Activated CD4-positive, alpha-beta T cell treated with anti-CD3 and anti-CD28 coated beads for 36 hours (primary cell): ENCODE data around the gene RINL. TPM values are rescaled to one million over a fixed set of nuclear protein-coding genes. Genes with fewer than 3 reads are reported as not detected.
"Not testable (repeated sequence)": the region's sequence is repeated elsewhere in the genome, so short reads cannot be mapped to it uniquely, and the experiment has no call there.

Experiments
- ATAC-seq: fragments of 200-7000 bp; cut with Tn5 transposase; one replicate; pipeline ENCODE4 v1.10.0; 2021; ENCODE audit warnings: mild to moderate bottlenecking, moderate library complexity
- CTCF ChIA-PET: fragments of 350-600 bp; sonication (Branson Sonifier 250); formaldehyde crosslinking; loops from one replicate; lab custom pipeline; 2021; ENCODE audit warnings: antibody characterized with exemption; lab: Charles Lee
- POLR2A ChIA-PET: fragments of 350-600 bp; sonication (Branson Sonifier 250); formaldehyde crosslinking; loops from one replicate; lab custom pipeline; 2021; ENCODE audit warnings: antibody characterized with exemption, inconsistent platforms; lab: Charles Lee
- DNase-seq: peaks from one replicate; pipeline ENCODE4 v3.0.0-alpha.2; 2020
- H3K27ac Mint-ChIP-seq: one replicate; pipeline ENCODE4 v1.8.0; 2021; ENCODE audit warnings: mixed read lengths
- H3K27me3 Mint-ChIP-seq: one replicate; pipeline ENCODE4 v1.8.0; 2021; ENCODE audit warnings: mixed read lengths
- H3K36me3 Mint-ChIP-seq: one replicate; pipeline ENCODE4 v1.8.0; 2021; ENCODE audit warnings: low read depth, mixed read lengths
- H3K4me1 Mint-ChIP-seq: one replicate; pipeline ENCODE4 v1.8.0; 2021; ENCODE audit warnings: mixed read lengths
- H3K4me3 Mint-ChIP-seq: one replicate; pipeline ENCODE4 v1.8.0; 2021; ENCODE audit warnings: mild to moderate bottlenecking, moderate library complexity, mixed read lengths
- H3K9me3 Mint-ChIP-seq: one replicate; pipeline ENCODE4 v1.8.0; 2021; ENCODE audit warnings: low read depth, mixed read lengths
- intact Hi-C, 2 experiments: fragments of 100-400 bp; cut with DNase I in 1 of 2; cut with micrococcal nuclease in 1 of 2; formaldehyde crosslinking; loops; one replicate each; pipeline versions ENCODE4 v1.14.2 to v1.15.1; 2022 to 2024; cut with DNase I, micrococcal nuclease
- total RNA-seq, 2 experiments: library from RNA; stranded (reverse); gene quantifications; one replicate each; pipeline ENCODE4 v1.2.3, GENCODE V29; 2021

Gene RINL
- total RNA-seq, 2 experiments from 2014 or later = 85.8 to 90.3 TPM

GRCh38 chr19:38855751-38856150 lies 22.3 kb downstream of the RINL start:
- H3K4me3 Mint-ChIP-seq, intact Hi-C loops, H3K36me3 Mint-ChIP-seq, H3K9me3 Mint-ChIP-seq, CTCF ChIA-PET, H3K27me3 Mint-ChIP-seq, ATAC-seq, POLR2A ChIA-PET, DNase-seq, H3K27ac Mint-ChIP-seq: not testable (repeated sequence)
- H3K4me1 Mint-ChIP-seq = peaks cover 23% of the 10 kb centered on the region

GRCh38 chr19:38854961-38855360 lies 23.1 kb downstream of the RINL start:
- ATAC-seq, H3K4me3 Mint-ChIP-seq, H3K27me3 Mint-ChIP-seq, H3K9me3 Mint-ChIP-seq, CTCF ChIA-PET, H3K27ac Mint-ChIP-seq, DNase-seq, H3K36me3 Mint-ChIP-seq, POLR2A ChIA-PET: not testable (repeated sequence)
- peaks cover 23% of the 10 kb centered on the region for H3K4me1 Mint-ChIP-seq
- intact Hi-C loops = loop anchor here (5.0 kb wide), 3 partner anchors 198 to 428 kb away; partner anchors contain the start of genes PAK4 (in 1 of the 2) and RASGRP4 (in 1 of the 2)

GRCh38 chr19:38853214-38853613 lies 24.9 kb downstream of the RINL start:
- ChIA-PET CTCF (interaction anchor here (0.9 to 1.6 kb wide), 7 partner anchors 11 to 34 kb away, joined by 4 to 10 read pairs (median 6); partner anchors contain the start of gene ECH1), POLR2A (interaction anchor here (0.6 to 1.3 kb wide), 7 partner anchors 9 to 77 kb away, joined by 3 to 12 read pairs (median 3); partner anchors contain the start of genes MRPS12 and SARS2)
- intact Hi-C loops = loop anchor here (5.0 kb wide), 3 partner anchors 196 to 426 kb away; partner anchors contain the start of genes PAK4 (in 1 of the 2) and RASGRP4 (in 1 of the 2)
- Mint-ChIP-seq H3K4me3 (peak overlapping the region; percentile 97), H3K9me3 (no peaks in the 10 kb centered on the region), H3K27me3 (no peaks in the 10 kb centered on the region), H3K4me1 (peaks cover 29% of the 10 kb centered on the region), H3K36me3 (peaks cover 14% of the 10 kb centered on the region), H3K27ac (peak overlapping the region; percentile 95)
- DNase-seq = no peak
- no peak for ATAC-seq

GRCh38 chr19:38852231-38853044 lies 25.6 kb downstream of the RINL start:
- CTCF ChIA-PET = interaction anchor here (0.6 to 1.6 kb wide), 8 partner anchors 11 to 78 kb away, joined by 3 to 10 read pairs (median 6); partner anchors contain the start of genes ECH1, MRPS12 and SARS2
- peak overlapping the region; percentile 97 for H3K4me3 Mint-ChIP-seq
- H3K4me1 Mint-ChIP-seq = peaks cover 32% of the 10 kb centered on the region
- POLR2A ChIA-PET = interaction anchor here (0.6 to 1.4 kb wide), 7 partner anchors 8 to 78 kb away, joined by 3 to 12 read pairs (median 4); partner anchors contain the start of genes MRPS12 and SARS2
- ATAC-seq (no peak), DNase-seq (peak; percentile 81)
- H3K9me3 Mint-ChIP-seq = no peaks in the 10 kb centered on the region
- H3K27ac Mint-ChIP-seq = peak overlapping the region; percentile 95
- H3K36me3 Mint-ChIP-seq = peaks cover 22% of the 10 kb centered on the region
- no peaks in the 10 kb centered on the region for H3K27me3 Mint-ChIP-seq
- intact Hi-C loops = loop anchor here (1.0 to 5.0 kb wide), 5 partner anchors 13 to 425 kb away; partner anchors contain the start of genes PAK4 (in 1 of the 2) and RASGRP4 (in 1 of the 2)

- intact Hi-C loops = loop anchor here (1.0 to 5.0 kb wide), 6 partner anchors 14 to 561 kb away; partner anchors contain the start of genes PAK4 (in 1 of the 2), PLEKHG2 (in 1 of the 2) and RASGRP4 (in 1 of the 2)
- peak overlapping the region; percentile 99 for H3K27ac Mint-ChIP-seq
- no peaks in the 10 kb centered on the region for H3K27me3 Mint-ChIP-seq
- H3K36me3 Mint-ChIP-seq = peaks cover 29% of the 10 kb centered on the region
- peaks cover 32% of the 10 kb centered on the region for H3K4me1 Mint-ChIP-seq
- H3K9me3 Mint-ChIP-seq = no peaks in the 10 kb centered on the region
- ATAC-seq (peak; percentile 2), DNase-seq (peak; percentile 96)
- CTCF ChIA-PET = interaction anchor here (0.6 to 1.0 kb wide), 3 partner anchors 15 to 79 kb away, joined by 3 to 4 read pairs (median 3); partner anchors contain the start of genes MRPS12 and SARS2
- POLR2A ChIA-PET = interaction anchor here (0.6 to 1.4 kb wide), 5 partner anchors 11 to 1302 kb away, joined by 3 to 6 read pairs (median 4); no protein-coding TSS in a partner anchor
- H3K4me3 Mint-ChIP-seq = peak overlapping the region; percentile 97
Observed at GRCh38 chr19:38851622-38852230, 26.3 kb downstream of the RINL start.

- Mint-ChIP-seq H3K27ac (peak overlapping the region; percentile 99), H3K27me3 (no peaks in the 10 kb centered on the region), H3K9me3 (no peaks in the 10 kb centered on the region), H3K4me3 (peak overlapping the region; percentile 97), H3K4me1 (peaks cover 32% of the 10 kb centered on the region), H3K36me3 (peaks cover 31% of the 10 kb centered on the region)
- ChIA-PET POLR2A (interaction anchor here (0.6 to 1.4 kb wide), 5 partner anchors 11 to 1303 kb away, joined by 3 to 6 read pairs (median 4); no protein-coding TSS in a partner anchor), CTCF (interaction anchor here (0.6 to 1.0 kb wide), 3 partner anchors 16 to 79 kb away, joined by 3 to 4 read pairs (median 3); partner anchors contain the start of genes MRPS12 and SARS2)
- DNase-seq (peak; percentile 60), ATAC-seq (no peak)
- intact Hi-C loops = loop anchor here (1.0 to 5.0 kb wide), 18 partner anchors 18 to 561 kb away; partner anchors contain the start of genes MRPS12 (in 2 of the 2), SARS2 (in 2 of the 2), ECH1 (in 1 of the 2) and EIF3K (in 1 of the 2)
Observed at GRCh38 chr19:38850976-38851621, 27.0 kb downstream of the RINL start.

GRCh38 chr19:38850436-38850975 lies 27.6 kb downstream of the RINL start:
- POLR2A ChIA-PET = interaction anchor here (1.1 to 1.4 kb wide), 2 partner anchors 10 to 15 kb away, joined by 5 to 6 read pairs; no protein-coding TSS in a partner anchor
- H3K4me1 Mint-ChIP-seq = peaks cover 38% of the 10 kb centered on the region
- intact Hi-C loops = loop anchor here (1.0 to 5.0 kb wide), 17 partner anchors 19 to 541 kb away; partner anchors contain the start of genes MRPS12 (in 2 of the 2), SARS2 (in 2 of the 2), ECH1 (in 1 of the 2) and EIF3K (in 1 of the 2)
- no peaks in the 10 kb centered on the region for H3K9me3 Mint-ChIP-seq
- peaks cover 37% of the 10 kb centered on the region for H3K36me3 Mint-ChIP-seq
- peak overlapping the region; percentile 97 for H3K4me3 Mint-ChIP-seq
- H3K27me3 Mint-ChIP-seq = no peaks in the 10 kb centered on the region
- ATAC-seq = peak; percentile 84
- peak; percentile 99 for DNase-seq
- H3K27ac Mint-ChIP-seq = peak overlapping the region; percentile 99
- CTCF ChIA-PET = interaction anchor here (1.0 kb wide), 1 partner anchor 19 kb away, joined by 3 read pairs; no protein-coding TSS in a partner anchor

- ChIA-PET POLR2A (interaction anchor here (1.0 to 2.6 kb wide), 10 partner anchors 10 to 203 kb away, joined by 3 to 28 read pairs (median 6); partner anchors contain the start of genes ACTN4, ECH1, MRPS12 and NFKBIB), CTCF (interaction anchor here (1.0 to 1.2 kb wide), 4 partner anchors 11 to 231 kb away, joined by 3 to 6 read pairs (median 4); partner anchors contain the start of genes EIF3K and RINL)
- ATAC-seq (peak; percentile 71), DNase-seq (peak; percentile 99)
- Mint-ChIP-seq H3K27ac (peak within 1 kb of the TSS; percentile 99), H3K27me3 (no peaks in the 10 kb centered on the region), H3K9me3 (no peaks in the 10 kb centered on the region), H3K4me1 (peaks cover 42% of the 10 kb centered on the region), H3K4me3 (peak within 1 kb of the TSS; percentile 97), H3K36me3 (peaks cover 43% of the 10 kb centered on the region)
- intact Hi-C loops = loop anchor here (1.0 to 5.0 kb wide), 18 partner anchors 19 to 541 kb away; partner anchors contain the start of genes ECH1 (in 2 of the 2), MRPS12 (in 2 of the 2), NFKBIB (in 2 of the 2) and SARS2 (in 2 of the 2)
Observed at GRCh38 chr19:38849860-38850435, 28.1 kb downstream of the RINL start, which contains the start of gene HNRNPL. HNRNPL (minus strand) TSS chr19:38849986; CDS start chr19:38849966, 20 bp downstream.
